Measurements from ENCODE around the gene IL33. TPM values are rescaled to one million over a fixed set of nuclear protein-coding genes. Genes with fewer than 3 reads are reported as not detected.
A peak's percentile ranks its signal among the peaks of the same experiment; 100 is the strongest.

The IL33 gene
- total RNA-seq, 2 donors from 2014 or later = 69.7 to 160 TPM

GRCh38 chr9:6243746-6244145, 28.1 kb downstream of the IL33 start:
- H3K27me3 ChIP-seq (replicated peaks; ENCODE audit: insufficient read depth) = no peaks in the 10 kb centered on the region
- no peak overlapping the region for H3K27ac ChIP-seq
- H3K4me1 ChIP-seq (ENCODE audit: control insufficient read depth in 1 of 2, low read depth in 2 of 2) = peaks cover 0 to 33% of the 10 kb centered on the region in 2 donors
- H3K9me3 ChIP-seq = no peaks in the 10 kb centered on the region
- DNase-seq (ENCODE audit: low spot score) (no peak), ATAC-seq (ENCODE audit: insufficient number of reproducible peaks, low FRiP score, low read depth) (no peak)
- H3K36me3 ChIP-seq = no peaks in the 10 kb centered on the region
- no peak overlapping the region for H3K4me3 ChIP-seq
- TF ChIP-seq, protein P1, sequence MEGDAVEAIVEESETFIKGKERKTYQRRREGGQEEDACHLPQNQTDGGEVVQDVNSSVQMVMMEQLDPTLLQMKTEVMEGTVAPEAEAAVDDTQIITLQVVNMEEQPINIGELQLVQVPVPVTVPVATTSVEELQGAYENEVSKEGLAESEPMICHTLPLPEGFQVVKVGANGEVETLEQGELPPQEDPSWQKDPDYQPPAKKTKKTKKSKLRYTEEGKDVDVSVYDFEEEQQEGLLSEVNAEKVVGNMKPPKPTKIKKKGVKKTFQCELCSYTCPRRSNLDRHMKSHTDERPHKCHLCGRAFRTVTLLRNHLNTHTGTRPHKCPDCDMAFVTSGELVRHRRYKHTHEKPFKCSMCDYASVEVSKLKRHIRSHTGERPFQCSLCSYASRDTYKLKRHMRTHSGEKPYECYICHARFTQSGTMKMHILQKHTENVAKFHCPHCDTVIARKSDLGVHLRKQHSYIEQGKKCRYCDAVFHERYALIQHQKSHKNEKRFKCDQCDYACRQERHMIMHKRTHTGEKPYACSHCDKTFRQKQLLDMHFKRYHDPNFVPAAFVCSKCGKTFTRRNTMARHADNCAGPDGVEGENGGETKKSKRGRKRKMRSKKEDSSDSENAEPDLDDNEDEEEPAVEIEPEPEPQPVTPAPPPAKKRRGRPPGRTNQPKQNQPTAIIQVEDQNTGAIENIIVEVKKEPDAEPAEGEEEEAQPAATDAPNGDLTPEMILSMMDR (IDR thresholded peaks at IDR 0.05) = no peak

DNA sequence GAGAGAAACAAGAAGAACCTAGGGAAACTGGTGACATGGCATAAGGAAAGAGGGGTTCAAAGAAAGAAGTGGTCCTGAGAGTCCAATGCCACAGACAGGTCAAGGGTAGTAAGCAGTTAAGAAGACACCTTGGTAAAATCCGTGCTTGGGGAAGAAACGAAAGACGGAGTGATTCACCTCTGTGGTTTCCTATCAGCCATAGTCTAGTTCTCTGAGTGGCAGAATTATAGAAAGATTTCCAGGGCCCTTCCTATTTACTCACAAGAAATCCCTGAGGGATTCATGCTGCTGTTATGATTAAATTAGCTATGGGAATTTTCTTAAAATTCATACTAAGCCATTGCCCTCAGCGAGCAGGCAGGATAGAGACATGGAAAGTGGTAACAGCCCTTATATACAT, 31.7 kb downstream of the IL33 start:
- Histone ChIP-seq H3K4me3 (no peak overlapping the region), H3K4me1 (ENCODE audit: control insufficient read depth in 1 of 2, low read depth in 2 of 2) (peaks cover 0 to 8% of the 10 kb centered on the region in 2 donors), H3K9me3 (no peaks in the 10 kb centered on the region), H3K27ac (no peak overlapping the region), H3K36me3 (no peaks in the 10 kb centered on the region), H3K27me3 (replicated peaks; ENCODE audit: insufficient read depth) (no peaks in the 10 kb centered on the region)
- DNase-seq (ENCODE audit: low spot score) = no peak
- TF ChIP-seq, protein P1 (IDR thresholded peaks at IDR 0.05) = no peak
- ATAC-seq (ENCODE audit: insufficient number of reproducible peaks, low FRiP score, low read depth) = no peak

DNA sequence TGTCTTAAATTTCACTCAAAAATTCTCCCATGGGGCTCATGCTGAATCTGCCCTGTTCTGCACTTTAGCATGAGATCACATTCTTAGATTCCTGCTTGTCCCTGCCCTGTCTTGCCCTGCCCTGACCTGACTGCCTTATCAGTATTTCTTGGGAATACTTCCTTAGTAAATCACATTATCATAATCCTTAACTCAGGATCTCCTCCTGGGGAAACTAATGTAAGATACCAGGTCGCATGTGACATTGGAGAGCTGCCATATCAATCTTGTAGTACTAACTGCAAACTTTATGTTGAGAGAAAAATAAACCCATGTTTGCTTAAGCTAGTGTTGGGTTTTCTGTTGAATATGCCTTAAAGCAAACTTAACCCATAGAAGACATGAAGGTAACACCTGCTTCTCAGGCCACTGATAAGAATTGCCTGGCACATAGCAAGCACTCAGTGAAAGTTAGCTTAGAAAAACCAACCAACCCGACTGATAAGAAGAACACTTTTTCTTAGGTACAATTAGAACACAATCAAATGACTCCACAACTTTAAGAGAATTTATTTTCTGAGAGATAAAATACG, 53.3 kb downstream of the IL33 start:
- TF ChIP-seq, protein P1 (IDR thresholded peaks at IDR 0.05) = no peak
- Histone ChIP-seq H3K4me3 (no peak overlapping the region), H3K27me3 (replicated peaks; ENCODE audit: insufficient read depth) (no peaks in the 10 kb centered on the region), H3K9me3 (no peaks in the 10 kb centered on the region), H3K36me3 (peaks cover 6% of the 10 kb centered on the region), H3K27ac (no peak overlapping the region), H3K4me1 (ENCODE audit: control insufficient read depth in 1 of 2, low read depth in 2 of 2) (peaks cover 6 to 23% of the 10 kb centered on the region in 2 donors)
- DNase-seq (ENCODE audit: low spot score) = no peak
- ATAC-seq (ENCODE audit: insufficient number of reproducible peaks, low FRiP score, low read depth) = no peak

- TF ChIP-seq, protein P1 (IDR thresholded peaks at IDR 0.05) = no peak
- Histone ChIP-seq H3K9me3 (no peaks in the 10 kb centered on the region), H3K36me3 (peaks cover 3% of the 10 kb centered on the region), H3K27me3 (replicated peaks; ENCODE audit: insufficient read depth) (no peaks in the 10 kb centered on the region), H3K4me3 (no peak overlapping the region), H3K27ac (peak overlapping the region in 1 of 2 donors; percentile 67), H3K4me1 (ENCODE audit: control insufficient read depth in 1 of 2, low read depth in 2 of 2) (peaks cover 6 to 23% of the 10 kb centered on the region in 2 donors)
- no peak for ATAC-seq (ENCODE audit: insufficient number of reproducible peaks, low FRiP score, low read depth)
- no peak for DNase-seq (ENCODE audit: low spot score)
Observed at GRCh38 chr9:6270896-6271295, 55.3 kb downstream of the IL33 start.

DNA sequence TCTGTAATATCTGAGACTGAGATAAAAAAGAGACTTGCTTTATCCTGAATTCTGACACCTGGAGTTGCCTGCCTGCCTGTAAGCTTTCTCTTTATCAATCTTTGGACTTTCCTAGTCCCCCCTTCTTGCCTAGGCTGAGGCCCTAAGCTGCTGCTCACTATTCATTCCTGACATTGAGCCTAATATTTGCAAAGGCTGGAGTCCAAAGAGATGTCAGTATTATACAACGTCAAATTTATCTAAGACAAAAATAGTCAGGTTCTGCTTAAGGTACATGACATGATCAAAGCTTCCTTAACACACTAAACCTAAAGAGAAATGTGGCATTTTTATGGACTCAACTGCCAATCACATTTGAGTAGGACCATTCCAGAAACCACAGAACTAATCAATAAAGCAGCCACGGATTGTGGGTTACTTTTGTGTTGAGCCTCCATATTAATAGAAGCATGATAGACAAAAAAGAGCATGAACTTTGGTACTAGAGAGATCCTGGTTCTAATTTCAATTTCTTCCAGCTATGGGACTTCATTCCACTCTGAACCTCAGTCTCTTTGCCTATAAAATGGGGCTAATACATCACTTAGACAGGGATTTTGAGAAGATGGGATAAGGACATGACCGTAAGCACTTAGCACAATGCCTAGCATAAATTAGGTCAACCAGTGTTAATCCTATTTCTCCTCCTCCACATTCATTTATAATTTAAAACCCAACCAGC, 56.1 kb downstream of the IL33 start:
- no peak overlapping the region for H3K4me3 ChIP-seq
- peak overlapping the region; percentile 61 to 67 for H3K27ac ChIP-seq
- H3K36me3 ChIP-seq = peaks cover 3% of the 10 kb centered on the region
- ATAC-seq (ENCODE audit: insufficient number of reproducible peaks, low FRiP score, low read depth) = no peak
- TF ChIP-seq, protein P1 (IDR thresholded peaks at IDR 0.05) = no peak
- peaks cover 6 to 23% of the 10 kb centered on the region in 2 donors for H3K4me1 ChIP-seq (ENCODE audit: control insufficient read depth in 1 of 2, low read depth in 2 of 2)
- no peaks in the 10 kb centered on the region for H3K9me3 ChIP-seq
- DNase-seq (ENCODE audit: low spot score) = no peak
- H3K27me3 ChIP-seq (replicated peaks; ENCODE audit: insufficient read depth) = no peaks in the 10 kb centered on the region

Measured in thoracic aorta (tissue), 2 donors.